Right atrium auricular region (tissue), 2 donors: ENCODE results near the gene GRIK1. TPM values are rescaled to one million over a fixed set of nuclear protein-coding genes. Genes with fewer than 3 reads are reported as not detected.

Source experiments
- DNase-seq: peaks from one replicate; pipeline ENCODE4 v3.0.0-alpha.2; 2019; ENCODE audit warnings: low spot score
- H3K27ac ChIP-seq, 2 donors: fragments of 200-600 bp; sonication (generic); 1 replicate in 1 of 2; 2 replicates in 1 of 2; pipeline ENCODE4 v1.5.1; 2016 to 2019
- H3K27me3 ChIP-seq, 2 donors: fragments of 200-600 bp; sonication (generic); one replicate each; pipeline versions ENCODE4 v1.5.1 to v1.6.0; 2017 to 2019
- H3K36me3 ChIP-seq: fragments of 200-600 bp; sonication (generic); one replicate; pipeline ENCODE4 v1.5.1; 2016
- H3K4me1 ChIP-seq, 2 donors: fragments of 200-600 bp; sonication (generic); one replicate each; pipeline versions ENCODE4 v1.5.1 to v1.6.0; 2017 to 2019
- H3K4me3 ChIP-seq, 2 donors: fragments of 200-600 bp; sonication (generic); 1 replicate in 1 of 2; 2 replicates in 1 of 2; pipeline ENCODE4 v1.5.1; 2017 to 2019; ENCODE audit warnings: mild to moderate bottlenecking in 1 of 2, moderate library complexity in 1 of 2
- H3K9me3 ChIP-seq, 2 donors: fragments of 200-600 bp; sonication (generic); one replicate each; pipeline ENCODE4 v1.5.1; 2019
- total RNA-seq, 2 donors: library from RNA; depleted of rRNA; stranded (reverse); fragments of >200 nt; gene quantifications; one replicate each; pipeline ENCODE4 v1.1.0, GENCODE V29; 2016
- TF ChIP-seq, protein P1 (sequence below), 2 donors: fragments of 200-600 bp; sonication (generic); IDR thresholded peaks; one replicate each; pipeline ENCODE4 v1.5.1; 2019; ENCODE audit warnings: antibody characterized with exemption in 2 of 2

The GRIK1 gene
- total RNA-seq, 2 donors from 2014 or later: not detected

DNA sequence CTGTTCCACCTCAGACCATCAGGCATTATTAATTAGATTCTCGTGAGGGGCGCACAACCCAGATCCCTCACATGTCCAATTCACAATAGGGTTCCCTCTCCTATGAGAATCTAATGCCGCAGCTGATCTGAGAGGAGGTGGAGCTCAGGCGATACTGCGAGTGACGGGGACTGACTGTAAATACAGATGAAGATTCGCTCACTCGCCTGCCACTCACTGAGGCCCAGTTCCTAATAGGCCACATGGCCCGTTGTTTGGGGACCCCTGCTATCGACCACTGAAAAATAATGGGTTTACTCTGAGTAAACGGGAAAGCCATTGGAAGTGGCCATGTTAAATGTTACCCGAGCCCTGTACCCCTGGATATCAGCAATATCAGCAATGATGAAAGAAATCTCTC lies 65.9 kb downstream of the GRIK1 start:
- H3K4me1 ChIP-seq: no peaks in the 10 kb centered on the region
- no peak for DNase-seq
- H3K27me3 ChIP-seq: no peaks in the 10 kb centered on the region
- no peaks in the 10 kb centered on the region for H3K36me3 ChIP-seq
- no peak overlapping the region for H3K4me3 ChIP-seq
- no peaks in the 10 kb centered on the region for H3K9me3 ChIP-seq
- no peak overlapping the region for H3K27ac ChIP-seq
- TF ChIP-seq, protein P1, sequence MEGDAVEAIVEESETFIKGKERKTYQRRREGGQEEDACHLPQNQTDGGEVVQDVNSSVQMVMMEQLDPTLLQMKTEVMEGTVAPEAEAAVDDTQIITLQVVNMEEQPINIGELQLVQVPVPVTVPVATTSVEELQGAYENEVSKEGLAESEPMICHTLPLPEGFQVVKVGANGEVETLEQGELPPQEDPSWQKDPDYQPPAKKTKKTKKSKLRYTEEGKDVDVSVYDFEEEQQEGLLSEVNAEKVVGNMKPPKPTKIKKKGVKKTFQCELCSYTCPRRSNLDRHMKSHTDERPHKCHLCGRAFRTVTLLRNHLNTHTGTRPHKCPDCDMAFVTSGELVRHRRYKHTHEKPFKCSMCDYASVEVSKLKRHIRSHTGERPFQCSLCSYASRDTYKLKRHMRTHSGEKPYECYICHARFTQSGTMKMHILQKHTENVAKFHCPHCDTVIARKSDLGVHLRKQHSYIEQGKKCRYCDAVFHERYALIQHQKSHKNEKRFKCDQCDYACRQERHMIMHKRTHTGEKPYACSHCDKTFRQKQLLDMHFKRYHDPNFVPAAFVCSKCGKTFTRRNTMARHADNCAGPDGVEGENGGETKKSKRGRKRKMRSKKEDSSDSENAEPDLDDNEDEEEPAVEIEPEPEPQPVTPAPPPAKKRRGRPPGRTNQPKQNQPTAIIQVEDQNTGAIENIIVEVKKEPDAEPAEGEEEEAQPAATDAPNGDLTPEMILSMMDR (IDR thresholded peaks at IDR 0.05): no peak

DNA sequence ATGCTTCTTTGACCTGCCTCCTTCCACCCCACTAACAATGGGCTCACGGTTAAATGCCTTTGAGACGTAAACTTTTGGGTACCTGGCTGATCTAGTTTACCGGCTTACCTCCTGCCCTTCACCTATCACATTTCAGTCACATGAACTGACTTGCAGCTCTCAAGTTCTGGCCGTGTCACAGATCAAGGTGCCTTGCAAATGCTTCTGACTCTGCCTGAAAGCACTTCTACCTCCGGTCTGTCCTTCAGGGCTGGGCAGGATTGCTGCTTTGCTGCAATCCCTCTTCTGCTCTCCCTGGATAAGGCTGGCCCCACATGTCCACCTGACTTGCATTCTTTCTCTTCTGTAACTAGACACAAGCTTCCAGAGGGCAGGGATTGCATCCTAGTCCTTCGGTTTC lies 69.0 kb downstream of the GRIK1 start:
- no peaks in the 10 kb centered on the region for H3K9me3 ChIP-seq
- no peaks in the 10 kb centered on the region for H3K27me3 ChIP-seq
- no peaks in the 10 kb centered on the region for H3K4me1 ChIP-seq
- DNase-seq: no peak
- H3K4me3 ChIP-seq: no peak overlapping the region
- H3K36me3 ChIP-seq: no peaks in the 10 kb centered on the region
- TF ChIP-seq, protein P1 (IDR thresholded peaks at IDR 0.05): no peak
- no peak overlapping the region for H3K27ac ChIP-seq

DNA sequence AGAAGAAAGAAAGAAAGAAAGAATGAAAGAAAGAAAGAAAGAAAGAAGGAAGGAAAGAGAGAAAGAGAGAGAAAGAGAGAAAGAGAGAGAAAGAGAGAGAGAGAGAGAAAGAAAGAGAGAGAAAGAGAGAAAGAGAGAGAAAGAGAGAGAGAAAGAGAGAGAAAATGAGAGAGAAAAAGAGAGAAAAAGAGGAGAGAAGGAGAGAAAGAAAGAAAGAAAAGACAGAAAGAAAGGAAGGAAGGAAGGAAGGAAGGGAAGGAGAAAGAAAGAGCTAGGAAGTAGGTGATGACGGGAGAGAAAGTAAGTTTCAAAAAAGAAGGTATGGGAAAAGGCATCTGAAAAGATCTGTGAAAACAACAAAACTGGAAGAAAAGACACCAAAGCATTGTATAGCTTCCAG lies 72.0 kb downstream of the GRIK1 start:
- no peaks in the 10 kb centered on the region for H3K36me3 ChIP-seq
- H3K4me3 ChIP-seq: no peak overlapping the region
- no peaks in the 10 kb centered on the region for H3K9me3 ChIP-seq
- TF ChIP-seq, protein P1 (IDR thresholded peaks at IDR 0.05): no peak
- DNase-seq: no peak
- H3K27me3 ChIP-seq: no peaks in the 10 kb centered on the region
- H3K4me1 ChIP-seq: no peaks in the 10 kb centered on the region
- H3K27ac ChIP-seq: no peak overlapping the region

DNA sequence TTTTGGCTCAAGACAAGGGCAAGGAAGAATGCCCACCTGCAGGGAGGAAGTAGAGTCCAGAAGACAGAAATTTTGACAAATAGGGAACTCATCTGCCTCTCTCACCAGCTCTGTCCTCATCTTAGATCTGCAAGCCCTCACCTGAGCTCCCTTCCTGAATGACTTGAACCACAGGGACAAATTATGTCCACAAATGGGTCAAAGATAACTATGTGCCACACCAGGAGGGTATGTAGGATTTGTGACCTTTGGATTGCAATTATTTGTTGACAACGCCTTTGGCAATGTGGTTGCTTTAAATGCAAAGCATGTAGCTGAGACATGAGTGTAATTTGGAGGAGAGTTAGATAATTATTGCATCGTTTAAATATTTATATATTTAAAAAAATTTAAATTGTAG lies 79.5 kb downstream of the GRIK1 start:
- no peaks in the 10 kb centered on the region for H3K27me3 ChIP-seq
- DNase-seq: no peak

DNA sequence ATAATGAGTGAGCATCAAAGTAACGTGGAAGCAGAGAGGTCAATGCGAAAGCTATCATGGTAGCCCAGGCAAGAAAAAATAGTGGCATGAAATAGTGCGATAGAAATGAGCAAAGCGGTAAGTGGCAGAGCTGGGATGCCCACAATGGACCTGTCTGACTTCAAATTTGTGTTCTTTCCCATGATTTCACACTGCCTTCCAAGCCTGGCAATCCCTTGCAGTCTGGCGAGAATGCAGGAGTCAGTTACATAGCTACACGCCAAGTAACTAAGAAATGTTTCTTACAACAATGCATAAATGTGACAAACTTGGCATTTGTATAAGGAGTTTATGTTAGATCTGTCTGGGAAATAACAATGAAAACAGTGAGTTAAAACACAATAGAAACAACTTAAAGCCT lies 82.6 kb downstream of the GRIK1 start:
- H3K27me3 ChIP-seq: no peaks in the 10 kb centered on the region
- no peak for DNase-seq
- TF ChIP-seq, protein P1 (IDR thresholded peaks at IDR 0.05): no peak
- H3K9me3 ChIP-seq: no peaks in the 10 kb centered on the region
- H3K4me3 ChIP-seq: no peak overlapping the region
- no peaks in the 10 kb centered on the region for H3K36me3 ChIP-seq
- no peaks in the 10 kb centered on the region for H3K4me1 ChIP-seq
- no peak overlapping the region for H3K27ac ChIP-seq

More for the DNA sequence above, 79.5 kb downstream of the GRIK1 start:
- no peaks in the 10 kb centered on the region for H3K9me3 ChIP-seq
- H3K36me3 ChIP-seq: no peaks in the 10 kb centered on the region
- TF ChIP-seq, protein P1 (IDR thresholded peaks at IDR 0.05): no peak
- H3K4me1 ChIP-seq: no peaks in the 10 kb centered on the region
- no peak overlapping the region for H3K27ac ChIP-seq
- H3K4me3 ChIP-seq: no peak overlapping the region

DNA sequence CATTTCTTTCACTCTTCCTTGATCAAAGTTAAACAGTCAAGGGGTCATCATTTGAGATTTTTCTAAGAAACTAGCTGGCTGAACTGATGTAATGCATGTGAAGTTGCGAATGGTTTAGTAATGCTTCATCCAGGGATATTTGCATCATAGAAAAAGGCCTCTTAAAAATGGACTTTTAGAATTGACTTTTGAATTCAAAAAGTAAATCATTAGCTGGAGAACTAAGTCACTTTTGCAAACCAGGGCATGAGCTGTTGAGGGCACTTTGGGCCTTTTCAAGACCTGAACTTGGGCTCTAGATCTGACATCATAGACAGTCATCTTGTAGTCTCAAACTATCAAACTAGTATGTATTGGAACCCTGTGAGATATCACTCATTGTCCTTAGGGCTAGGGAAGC lies 85.0 kb downstream of the GRIK1 start:
- Histone ChIP-seq H3K27me3 (no peaks in the 10 kb centered on the region), H3K4me3 (no peak overlapping the region), H3K4me1 (no peaks in the 10 kb centered on the region), H3K27ac (no peak overlapping the region), H3K36me3 (no peaks in the 10 kb centered on the region), H3K9me3 (no peaks in the 10 kb centered on the region)
- DNase-seq: no peak
- TF ChIP-seq, protein P1 (IDR thresholded peaks at IDR 0.05): no peak
